DMS114 treated with DMSO at 0.1 percent for 48 hours (cell line): ENCODE data around the gene PTRHD1.
A peak's percentile ranks its signal among the peaks of the same experiment; 100 is the strongest.
"Not testable (repeated sequence)": the region's sequence is repeated elsewhere in the genome, so short reads cannot be mapped to it uniquely, and the experiment has no call there.

Source experiments
- DNase-seq: peaks from one replicate; lab custom pipeline; 2025; ENCODE audit not compliant: unreplicated experiment; lab: John Stamatoyannopoulos, UW

The PTRHD1 gene

DNA sequence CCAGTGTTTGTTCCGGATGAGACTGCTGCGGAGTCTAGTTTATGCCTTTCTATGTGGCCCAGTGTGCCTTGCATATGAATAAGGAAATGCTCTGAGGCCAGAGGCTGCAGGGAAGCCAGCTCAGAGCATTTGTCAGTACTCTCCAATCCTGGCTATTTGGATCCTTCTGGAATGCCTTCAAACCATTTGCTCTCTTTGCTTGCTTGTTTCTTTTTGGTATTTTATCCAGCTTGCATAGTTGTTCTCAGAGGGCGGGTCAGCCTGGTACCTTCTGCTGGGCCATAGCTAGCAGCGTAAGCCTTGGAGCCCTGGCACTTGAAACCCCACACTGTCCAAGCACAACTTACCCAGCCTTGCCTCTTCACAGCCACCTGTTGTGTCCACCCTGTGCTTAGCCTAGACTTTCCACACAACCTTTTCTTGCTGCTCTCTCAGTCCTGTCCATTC, 20.5 kb upstream of the PTRHD1 start:
- DNase-seq = no peak

DNA sequence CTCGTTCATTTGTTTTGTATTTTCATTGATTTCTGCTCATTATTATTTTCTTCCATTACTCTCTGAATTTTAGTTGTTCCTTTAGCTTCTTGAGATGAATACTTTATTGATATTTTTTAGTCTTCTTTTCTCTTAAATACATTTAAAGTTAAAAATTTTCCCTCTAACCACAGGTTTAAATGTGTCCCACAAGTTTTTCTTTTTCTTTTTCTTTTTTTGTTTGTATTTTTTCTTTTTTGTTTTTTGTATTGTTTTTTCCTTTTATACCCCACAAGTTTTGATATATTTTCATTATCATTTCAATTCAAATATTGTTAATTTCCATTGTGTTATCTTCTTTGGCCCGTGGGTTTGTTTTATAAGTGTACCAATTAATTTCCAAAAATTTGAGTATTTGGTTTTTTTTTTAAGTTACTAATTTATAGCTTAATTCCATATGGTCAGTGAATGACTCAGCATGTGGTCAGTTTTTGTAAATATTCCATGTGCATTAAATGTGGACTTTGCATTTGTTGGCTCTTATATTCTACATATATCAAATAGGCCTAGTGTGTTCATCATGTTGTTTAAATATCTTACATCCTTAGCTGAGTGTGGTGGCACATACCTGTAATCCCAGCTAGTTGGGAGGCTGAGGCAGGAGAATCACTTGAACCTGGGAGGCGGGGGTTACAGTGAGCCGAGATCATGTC, 16.3 kb upstream of the PTRHD1 start:
- DNase-seq = no peak

GRCh38 chr2:24806661-24807036, 13.5 kb upstream of the PTRHD1 start:
- no peak for DNase-seq

DNA sequence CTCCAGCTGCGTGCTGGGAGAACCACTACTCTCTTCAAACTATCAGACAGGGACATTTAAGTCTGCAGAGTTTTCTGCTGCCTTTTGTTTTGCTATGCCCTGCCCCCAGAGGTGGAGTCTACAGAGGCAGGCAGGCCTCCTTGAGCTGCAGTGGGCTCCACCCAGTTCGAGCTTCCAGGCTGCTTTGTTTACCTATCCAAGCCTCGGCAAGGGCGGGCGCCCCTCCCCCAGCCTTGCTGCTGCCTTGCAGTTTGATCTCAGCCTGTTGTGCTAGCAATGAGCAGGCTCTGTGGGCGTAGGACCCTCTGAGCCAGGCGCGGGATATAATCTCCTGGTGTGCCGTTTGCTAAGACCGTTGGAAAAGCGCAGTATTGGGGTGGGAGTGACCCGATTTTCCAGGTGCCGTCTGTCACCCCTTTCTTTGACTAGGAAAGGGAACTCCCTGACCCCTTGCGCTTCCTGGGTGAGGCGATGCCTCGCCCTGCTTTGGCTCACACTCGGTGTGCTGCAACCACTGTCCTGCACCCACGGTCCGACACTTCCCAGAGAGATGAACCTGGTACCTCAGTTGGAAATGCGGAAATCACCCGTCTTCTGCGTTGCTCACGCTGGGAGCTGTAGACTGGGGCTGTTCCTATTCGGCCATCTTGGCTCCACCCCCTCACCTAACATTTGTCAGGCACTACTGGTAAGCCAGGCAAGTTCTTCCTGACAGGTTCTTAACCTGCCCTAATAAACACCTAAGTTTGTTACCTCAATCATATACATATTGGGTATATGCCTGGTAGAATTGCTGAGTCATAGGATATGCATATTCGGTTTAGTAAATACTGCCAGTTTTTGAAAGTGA, 12.8 kb upstream of the PTRHD1 start:
- not testable (repeated sequence) for DNase-seq

DNA sequence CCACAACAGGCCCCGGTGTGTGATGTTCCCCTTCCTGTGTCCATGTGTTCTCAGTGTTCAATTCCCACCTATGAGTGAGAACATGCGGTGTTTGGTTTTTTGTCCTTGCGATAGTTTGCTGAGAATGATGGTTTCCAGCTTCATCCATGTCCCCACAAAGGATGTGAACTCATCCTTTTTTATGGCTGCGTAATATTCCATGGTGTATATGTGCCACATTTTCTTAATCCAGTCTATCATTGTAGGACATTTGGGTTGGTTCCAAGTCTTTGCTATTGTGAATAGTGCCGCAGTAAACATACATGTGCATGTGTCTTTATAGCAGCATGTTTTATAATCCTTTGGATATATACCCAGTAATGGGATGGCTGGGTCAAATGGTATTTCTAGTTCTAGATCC, 7.3 kb upstream of the PTRHD1 start:
- not testable (repeated sequence) for DNase-seq

DNA sequence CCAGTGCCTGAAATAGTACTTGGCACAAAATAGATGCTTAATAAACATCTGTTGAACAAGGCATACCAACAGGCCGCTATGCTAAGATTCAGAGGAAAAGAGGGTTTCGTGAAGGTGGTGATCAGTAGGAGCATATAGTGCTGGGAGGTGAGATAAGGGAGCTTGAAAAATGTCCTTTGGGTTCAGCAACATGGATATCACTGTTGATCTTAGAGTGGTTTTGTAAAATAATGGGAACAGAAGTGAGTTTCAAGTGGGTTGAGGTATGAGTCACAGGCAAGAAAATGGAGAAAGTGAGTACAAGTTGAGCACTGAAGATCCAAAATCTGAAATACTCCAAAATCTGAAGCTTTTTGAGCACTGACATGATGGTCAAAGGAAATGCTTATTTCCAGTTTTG, 4.5 kb upstream of the PTRHD1 start:
- DNase-seq = no peak

DNA sequence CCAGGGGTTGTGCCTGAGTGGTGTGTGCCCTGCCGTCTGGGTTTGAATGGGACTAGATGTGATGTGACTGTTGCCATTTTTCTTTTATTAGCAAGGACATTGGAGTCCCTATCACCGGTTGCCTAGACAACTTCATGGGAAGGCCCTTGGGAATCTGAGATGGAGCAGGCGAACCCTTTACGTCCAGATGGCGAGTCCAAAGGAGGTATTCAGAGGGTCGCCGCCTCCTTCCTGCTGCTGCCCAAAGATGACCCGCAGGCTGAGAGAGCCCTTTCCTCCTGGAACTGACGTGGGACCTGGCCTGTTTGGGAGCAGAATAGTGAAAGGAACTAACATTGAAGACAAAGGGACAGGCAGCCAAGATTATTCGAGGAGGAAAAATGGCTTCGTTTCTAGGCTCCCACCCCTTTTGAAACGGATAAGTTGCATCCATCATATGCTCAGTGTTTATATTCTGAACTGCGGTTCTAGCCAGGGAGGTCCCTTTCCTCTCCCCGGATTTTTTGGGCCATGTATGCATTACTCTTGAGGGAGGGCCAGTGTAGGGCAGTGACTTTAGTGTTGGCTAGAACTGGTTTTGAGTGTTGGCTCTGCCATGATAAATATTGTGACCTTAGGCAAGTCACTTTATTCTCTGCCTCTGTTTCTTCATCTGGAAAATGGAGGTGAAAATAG, 707 bp upstream of the PTRHD1 start:
- peak; percentile 13 for DNase-seq

GRCh38 chr2:24792542-24792873, 683 bp downstream of the PTRHD1 start:
- DNase-seq = no peak

DNA sequence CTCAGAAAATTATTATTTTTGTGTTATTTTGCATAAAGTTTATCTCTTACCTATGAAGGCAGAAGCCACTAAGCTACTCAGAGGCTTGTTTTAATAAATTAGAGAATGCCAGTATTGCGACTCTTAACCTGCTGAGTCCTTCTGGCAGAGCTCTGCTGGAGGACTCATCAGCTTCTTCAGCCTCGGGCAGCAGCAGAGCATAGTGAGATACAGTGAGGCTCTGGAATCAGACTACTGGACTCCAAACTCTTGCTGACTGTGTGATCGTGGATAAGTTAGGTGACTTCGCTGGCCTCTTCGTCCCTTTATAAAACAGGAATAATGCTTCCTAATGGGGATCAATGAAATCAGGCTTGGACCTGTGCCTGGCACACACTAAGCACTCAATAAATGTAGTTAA, 1.7 kb downstream of the PTRHD1 start:
- no peak for DNase-seq

DNA sequence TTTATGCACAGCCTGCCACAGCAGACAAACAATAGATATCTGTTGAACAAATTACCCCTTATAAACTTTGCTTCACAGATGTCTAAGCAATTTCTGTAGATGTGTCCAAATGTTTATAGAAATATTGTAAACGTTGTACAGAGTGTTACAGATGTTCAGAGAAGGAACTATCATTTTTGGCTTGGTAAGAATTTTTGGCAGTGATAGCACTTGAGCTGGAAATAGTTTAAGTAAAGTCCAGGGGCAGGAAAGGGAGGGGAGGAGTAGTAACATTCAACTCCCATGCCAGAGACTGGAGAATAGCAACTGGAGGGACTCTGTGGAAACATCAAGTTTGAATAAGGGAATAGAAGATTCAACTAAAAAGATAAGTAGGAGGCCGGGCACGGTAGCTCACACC, 4.4 kb downstream of the PTRHD1 start:
- DNase-seq = no peak

GRCh38 chr2:24787532-24787931, 5.7 kb downstream of the PTRHD1 start:
- no peak for DNase-seq

DNA sequence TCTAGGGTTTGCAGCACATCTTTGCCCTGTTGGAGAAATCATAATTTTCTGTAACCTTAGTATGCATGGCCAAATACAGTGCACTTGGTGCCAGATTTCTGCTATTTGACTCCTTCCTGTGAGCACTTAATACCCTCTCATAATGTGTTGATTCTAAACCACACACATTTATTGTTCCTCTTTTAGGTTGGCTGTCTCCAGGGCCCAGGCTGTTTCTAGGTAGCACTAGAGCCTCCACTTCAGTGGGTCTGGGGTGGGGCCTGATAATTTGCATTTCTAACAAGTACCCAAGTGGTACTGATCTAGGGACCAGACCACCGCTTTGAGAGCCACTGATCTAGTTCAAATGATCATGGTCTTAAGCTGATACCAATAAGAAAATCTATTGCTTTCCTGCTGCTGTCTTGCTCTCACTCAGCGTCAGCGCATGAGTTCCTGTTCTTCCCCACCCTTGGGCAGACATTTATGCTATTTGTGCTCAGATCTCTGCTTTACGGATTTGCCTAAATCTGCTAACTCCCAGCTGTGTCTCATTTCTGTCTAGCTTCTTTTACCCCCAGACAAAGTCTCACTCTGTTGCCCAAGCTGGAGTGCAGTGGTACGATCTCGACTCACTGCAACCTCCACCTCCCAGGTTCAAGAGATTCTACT, 7.4 kb downstream of the PTRHD1 start:
- DNase-seq = no peak

GRCh38 chr2:24783641-24784040, 9.6 kb downstream of the PTRHD1 start:
- DNase-seq = no peak

DNA sequence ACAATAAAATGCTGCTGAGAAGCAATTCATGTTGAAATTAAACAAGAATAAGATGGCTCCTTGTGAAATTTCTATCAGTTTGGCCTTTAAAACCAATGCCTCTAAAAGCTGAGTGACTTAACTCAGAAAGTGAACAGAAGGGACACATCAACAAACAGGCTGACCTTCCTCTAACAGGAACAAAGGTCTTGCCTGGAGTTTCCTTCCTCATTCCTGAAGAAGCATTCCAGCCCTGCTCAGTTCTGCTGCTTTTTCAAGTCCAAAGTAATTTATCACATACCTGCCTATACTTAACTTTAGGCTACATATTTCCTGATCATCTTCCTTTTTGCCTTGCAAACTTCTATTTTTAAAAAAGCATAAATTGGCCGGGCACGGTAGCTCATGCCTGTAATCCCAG, 14.1 kb downstream of the PTRHD1 start:
- DNase-seq = no peak

- no peak for DNase-seq
Measured at GRCh38 chr2:24774373-24774772, 18.8 kb downstream of the PTRHD1 start.

DNA sequence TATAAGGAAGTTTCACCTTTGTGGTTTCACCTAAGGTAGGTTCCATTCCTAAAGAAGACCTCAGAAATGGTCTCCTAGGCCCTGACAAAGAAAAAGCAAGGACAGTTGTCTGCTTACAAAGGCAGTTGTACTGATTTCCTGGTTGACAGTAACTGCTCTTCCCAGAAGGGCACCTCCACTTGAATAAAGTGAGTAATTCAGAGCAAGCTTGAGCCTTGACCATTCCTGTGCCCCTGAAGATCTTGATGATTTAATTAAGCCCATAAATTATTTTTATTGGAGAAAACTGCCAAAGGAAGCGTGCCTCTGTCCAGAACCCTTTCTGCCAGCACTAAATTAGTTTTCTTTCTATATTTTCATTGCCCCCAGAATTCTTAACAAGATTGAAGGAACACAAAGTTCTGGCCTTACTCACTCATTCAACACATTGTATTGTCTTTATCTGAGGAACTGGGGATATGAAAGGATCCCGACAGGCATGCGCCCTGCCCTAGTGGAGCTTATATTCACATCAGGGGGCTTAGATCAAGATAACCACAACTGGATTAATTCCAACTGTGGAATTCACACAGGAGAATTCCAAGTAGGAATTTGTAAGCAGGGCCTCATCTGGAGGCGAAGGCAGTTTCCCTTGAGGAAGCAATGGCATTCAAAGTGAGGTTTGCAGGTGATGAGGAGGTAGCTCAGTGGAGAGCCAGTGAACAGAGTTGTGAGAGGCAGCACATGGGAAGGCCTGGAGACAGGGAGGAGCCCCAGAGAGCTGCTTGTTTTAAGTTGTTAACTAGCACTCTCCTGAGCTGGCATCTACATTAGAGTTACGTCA, 21.2 kb downstream of the PTRHD1 start:
- no peak for DNase-seq

DNA sequence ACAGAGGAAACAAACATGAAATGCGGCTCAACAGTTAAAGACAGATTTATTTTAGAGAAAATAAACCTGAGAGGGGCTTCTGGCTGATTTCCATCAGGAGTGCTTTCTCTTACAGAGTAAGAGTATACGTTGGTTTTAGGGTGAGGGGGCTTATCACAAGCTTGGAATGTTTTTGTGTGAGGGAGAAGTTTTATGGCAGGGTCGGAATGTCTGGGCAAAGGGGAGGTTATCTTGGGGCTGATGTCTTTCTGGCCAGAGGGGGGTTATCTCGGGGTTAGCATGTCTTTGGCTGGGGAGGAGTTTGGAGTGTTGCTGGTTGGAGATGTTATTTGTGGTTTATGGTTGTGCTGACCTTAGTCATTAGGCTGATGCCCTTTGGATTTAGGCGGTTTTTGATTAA, 22.1 kb downstream of the PTRHD1 start:
- DNase-seq = no peak

DNA sequence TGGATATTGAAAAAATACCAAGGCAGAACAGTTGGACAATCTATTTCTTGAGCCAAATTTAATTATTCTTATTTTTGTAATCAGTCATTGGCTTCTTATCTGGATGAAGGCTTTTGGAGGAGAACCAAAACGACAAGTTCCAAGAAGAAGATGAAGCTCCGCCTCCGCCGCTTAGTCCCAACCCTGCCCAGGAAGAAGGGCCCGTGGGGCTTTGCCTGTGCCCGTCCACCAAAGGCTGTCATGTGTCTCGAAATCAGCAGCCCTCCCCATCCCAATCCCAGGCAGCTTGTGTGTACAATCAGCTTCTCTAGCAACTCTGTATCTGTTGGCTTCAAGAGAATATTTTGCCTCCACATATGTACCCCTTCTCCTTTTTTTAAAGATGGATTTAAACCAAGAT, 24.6 kb downstream of the PTRHD1 start:
- no peak for DNase-seq

DNA sequence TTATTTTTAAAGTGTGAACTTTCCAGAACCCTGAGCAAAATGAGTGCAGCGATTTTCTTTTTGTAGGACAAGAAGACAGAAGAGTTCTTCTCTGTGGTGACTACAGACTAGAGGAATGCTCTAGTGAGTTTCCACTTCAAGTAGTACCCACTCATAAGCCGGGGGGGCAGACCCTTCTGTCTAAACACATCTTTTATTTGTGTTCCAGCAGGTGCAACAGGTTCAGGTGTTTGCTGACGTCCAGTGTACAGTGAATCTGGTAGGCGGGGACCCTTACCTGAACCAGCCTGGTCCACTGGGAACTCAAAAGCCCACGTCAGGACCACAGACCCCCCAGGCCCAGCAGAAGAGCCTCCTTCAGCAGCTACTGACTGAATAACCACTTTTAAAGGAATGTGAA, 25.2 kb downstream of the PTRHD1 start:
- no peak for DNase-seq

DNA sequence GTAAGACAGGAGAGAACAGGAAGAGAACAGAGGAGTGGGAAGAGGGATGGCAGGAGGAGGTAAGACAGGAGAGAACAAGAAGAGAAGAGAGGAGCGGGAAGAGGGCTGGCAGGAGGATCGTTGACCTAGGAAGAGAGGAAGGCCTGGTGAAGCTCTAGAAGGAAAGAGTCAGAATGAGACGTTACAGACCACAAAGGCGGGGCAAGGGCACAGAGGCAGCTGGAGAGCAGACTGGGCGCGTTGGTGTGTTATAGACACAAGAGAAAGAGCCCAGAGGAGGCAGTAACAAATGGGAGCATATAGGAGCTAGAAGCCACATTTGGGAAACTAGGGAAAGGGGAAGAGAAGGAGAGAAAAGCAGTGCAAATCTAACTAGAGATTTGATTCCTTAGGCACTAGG, 26.6 kb downstream of the PTRHD1 start:
- DNase-seq = no peak

DNA sequence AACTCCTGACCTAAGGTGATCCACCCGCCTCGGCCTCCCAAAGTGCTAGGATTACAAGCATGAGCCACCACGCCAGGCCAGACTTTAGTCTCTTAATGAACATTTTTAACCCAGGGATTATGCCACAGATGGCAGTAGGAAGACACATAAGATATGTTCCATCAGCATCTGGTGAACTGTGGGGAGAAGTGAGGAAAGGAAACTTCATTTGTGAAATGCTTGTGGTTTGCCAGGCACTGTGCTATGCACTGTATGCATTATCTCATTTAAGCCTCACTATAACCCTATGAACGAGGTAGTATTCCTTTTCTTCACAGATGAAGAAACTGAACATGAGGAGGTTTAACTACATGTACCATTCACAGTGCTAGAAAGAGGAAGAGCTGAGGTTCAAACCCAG, 29.3 kb downstream of the PTRHD1 start:
- DNase-seq = no peak
